ENCODE data around the gene TDRD12. TPM values are rescaled to one million over a fixed set of nuclear protein-coding genes. Genes with fewer than 3 reads are reported as not detected.
"Not testable (repeated sequence)": the region's sequence is repeated elsewhere in the genome, so short reads cannot be mapped to it uniquely, and the experiment has no call there.

Gene TDRD12
- total RNA-seq, 1 experiment from 2014 or later: 0.33 TPM

DNA sequence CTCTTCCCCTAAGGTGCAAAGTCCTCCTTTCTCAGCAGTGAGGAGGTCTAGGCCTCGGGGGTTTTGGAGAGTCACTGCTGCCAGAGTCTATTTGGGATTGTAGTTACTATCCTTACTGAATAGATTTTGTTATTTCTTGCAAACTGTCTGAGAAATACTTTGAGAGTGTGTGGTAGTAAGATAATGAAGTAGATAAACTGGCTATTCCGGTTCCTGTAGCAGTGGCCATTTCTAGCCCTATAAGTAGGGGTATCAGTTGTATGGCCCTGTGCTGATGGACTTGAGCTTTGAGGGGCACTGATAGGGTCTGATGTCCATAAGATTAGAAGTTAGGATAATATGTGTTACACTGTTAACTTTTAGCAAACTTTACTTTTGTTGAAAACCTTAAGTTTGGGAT, 25.3 kb upstream of the TDRD12 start:
- H2AFZ ChIP-seq; H3K27me3 ChIP-seq (ENCODE audit: insufficient read depth, low read depth); POLR2A ChIA-PET (ENCODE audit: unreplicated experiment); H3K9me3 ChIP-seq (ENCODE audit: insufficient read depth, low read depth); H3K36me3 ChIP-seq (ENCODE audit: low read depth); BruUV-seq (replicated peaks); CTCF ChIA-PET; H3K9me2 ChIP-seq (ENCODE audit: insufficient read depth): not testable (repeated sequence)
- H3K4me3 ChIP-seq: peak overlapping the region; percentile 85
- H3K27ac ChIP-seq: peak overlapping the region; percentile 68
- H3F3A ChIP-seq (ENCODE audit: insufficient read depth, low read depth): peaks cover 17% of the 10 kb centered on the region; the same call in 1 of the 2 replicates
- H4K20me1 ChIP-seq (ENCODE audit: insufficient read depth): peaks cover 21% of the 10 kb centered on the region
- H3K79me2 ChIP-seq (ENCODE audit: low read depth): peaks cover 68% of the 10 kb centered on the region
- peaks cover 35% of the 10 kb centered on the region for H3K4me1 ChIP-seq (replicated peaks; ENCODE audit: insufficient read depth)
- H3K4me2 ChIP-seq: peak overlapping the region; percentile 88
- peak in 1 of 2 experiments; percentile 68 for DNase-seq
- intact Hi-C loops (cut with micrococcal nuclease; ENCODE audit: unreplicated experiment): loop anchor here (5.0 to 10.0 kb wide), 2 partner anchors 278 to 480 kb away; partner anchors contain the start of genes CEP89 and FAAP24

DNA sequence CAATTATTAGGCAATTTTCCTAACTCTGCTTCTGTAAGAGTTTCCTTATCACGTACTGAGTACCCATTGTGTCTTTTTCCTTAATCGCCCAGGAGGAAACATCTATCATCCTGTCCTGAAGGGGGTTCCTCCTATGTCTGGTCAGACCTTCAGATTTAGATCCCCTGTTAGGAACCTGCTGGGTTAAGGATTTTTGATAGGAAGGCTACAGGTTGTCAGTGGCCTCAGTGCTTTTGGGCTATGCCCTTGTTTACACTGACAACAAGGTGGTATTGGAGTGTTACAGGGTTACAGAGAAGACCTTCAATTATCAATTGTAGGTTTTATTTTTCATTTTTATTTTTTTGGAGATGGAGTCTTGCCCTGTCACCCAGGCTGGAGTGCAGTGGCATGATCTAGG, 24.7 kb upstream of the TDRD12 start:
- H3K4me3 ChIP-seq: peak overlapping the region; percentile 85; the same call in 1 of the 2 replicates
- H2AFZ ChIP-seq; H3K27me3 ChIP-seq (ENCODE audit: insufficient read depth, low read depth); CTCF ChIA-PET; H3K9me2 ChIP-seq (ENCODE audit: insufficient read depth); BruUV-seq (replicated peaks); POLR2A ChIA-PET (ENCODE audit: unreplicated experiment); H3K27ac ChIP-seq; H3K9me3 ChIP-seq (ENCODE audit: insufficient read depth, low read depth); DNase-seq: not testable (repeated sequence)
- peaks cover 21% of the 10 kb centered on the region for H4K20me1 ChIP-seq (ENCODE audit: insufficient read depth)
- H3K36me3 ChIP-seq (ENCODE audit: low read depth): peaks cover 14% of the 10 kb centered on the region
- peaks cover 73% of the 10 kb centered on the region for H3K79me2 ChIP-seq (ENCODE audit: low read depth)
- H3K4me2 ChIP-seq: peak overlapping the region; percentile 88
- intact Hi-C loops (cut with micrococcal nuclease; ENCODE audit: unreplicated experiment): loop anchor here (5.0 to 10.0 kb wide), 2 partner anchors 277 to 480 kb away; partner anchors contain the start of genes CEP89 and FAAP24
- H3F3A ChIP-seq (ENCODE audit: insufficient read depth, low read depth): peaks cover 17% of the 10 kb centered on the region; the same call in 1 of the 2 replicates
- H3K4me1 ChIP-seq (replicated peaks; ENCODE audit: insufficient read depth): peaks cover 35% of the 10 kb centered on the region

DNA sequence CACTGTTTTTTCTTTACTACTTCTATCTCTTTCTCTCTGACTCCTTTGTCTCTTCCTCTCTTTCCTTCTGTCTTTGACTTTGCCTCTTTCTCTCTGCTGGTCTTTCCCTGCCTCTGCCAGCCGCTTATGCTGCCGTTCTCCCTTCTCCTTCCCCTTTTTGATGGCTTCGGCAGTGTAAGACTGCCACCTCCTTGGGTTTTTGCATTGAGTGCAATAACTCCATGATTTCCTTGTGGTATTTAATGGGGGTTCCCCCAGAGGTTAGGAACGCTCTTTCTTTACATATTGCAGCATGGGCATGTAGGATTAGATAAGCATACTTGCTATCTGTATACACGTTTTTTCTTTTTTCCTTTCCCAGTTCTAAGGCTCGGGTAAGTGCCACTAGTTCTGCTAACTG, 24.1 kb upstream of the TDRD12 start:
- CTCF ChIA-PET; H2AFZ ChIP-seq; H3K27ac ChIP-seq; POLR2A ChIA-PET (ENCODE audit: unreplicated experiment); H3K27me3 ChIP-seq (ENCODE audit: insufficient read depth, low read depth); BruUV-seq (replicated peaks); H3K9me2 ChIP-seq (ENCODE audit: insufficient read depth); H3K4me3 ChIP-seq; H3K4me2 ChIP-seq; H3K9me3 ChIP-seq (ENCODE audit: insufficient read depth, low read depth); DNase-seq: not testable (repeated sequence)
- intact Hi-C loops (cut with micrococcal nuclease; ENCODE audit: unreplicated experiment): loop anchor here (10.0 kb wide), 1 partner anchor 479 kb away; no protein-coding TSS in a partner anchor
- Histone ChIP-seq H3K36me3 (ENCODE audit: low read depth) (peaks cover 18% of the 10 kb centered on the region), H3F3A (ENCODE audit: insufficient read depth, low read depth) (peaks cover 21% of the 10 kb centered on the region; the same call in 1 of the 2 replicates), H3K79me2 (ENCODE audit: low read depth) (peaks cover 80% of the 10 kb centered on the region), H4K20me1 (ENCODE audit: insufficient read depth) (peaks cover 21% of the 10 kb centered on the region), H3K4me1 (replicated peaks; ENCODE audit: insufficient read depth) (peaks cover 31% of the 10 kb centered on the region)

DNA sequence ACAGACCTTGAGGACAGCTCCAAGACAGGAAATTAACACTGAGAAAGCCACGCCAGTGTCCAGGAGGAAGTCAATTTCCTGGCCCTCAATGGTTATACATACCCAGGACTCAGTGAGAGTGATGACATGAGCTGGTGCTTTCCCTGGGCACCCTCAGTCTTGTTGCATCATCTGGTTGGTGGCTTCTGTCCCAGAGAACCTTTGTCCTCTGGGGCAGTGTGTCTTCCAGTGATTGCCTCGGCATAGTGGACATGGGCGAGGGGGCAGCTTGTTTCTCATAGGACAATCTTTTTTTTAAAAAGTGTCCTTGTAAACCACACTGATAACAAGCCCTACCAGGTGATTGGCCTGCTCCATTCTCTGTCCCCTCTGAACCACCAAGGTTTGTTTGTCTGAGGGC, 22.8 kb upstream of the TDRD12 start:
- POLR2A ChIA-PET (ENCODE audit: unreplicated experiment); H3K9me2 ChIP-seq (ENCODE audit: insufficient read depth); H3K4me2 ChIP-seq; H2AFZ ChIP-seq; DNase-seq; H3K27me3 ChIP-seq (ENCODE audit: insufficient read depth, low read depth); H3K9me3 ChIP-seq (ENCODE audit: insufficient read depth, low read depth); H3K4me3 ChIP-seq; H3K27ac ChIP-seq; BruUV-seq (replicated peaks): not testable (repeated sequence)
- intact Hi-C loops (cut with micrococcal nuclease; ENCODE audit: unreplicated experiment): loop anchor here (10.0 kb wide), 1 partner anchor 478 kb away; no protein-coding TSS in a partner anchor
- Histone ChIP-seq H3K79me2 (ENCODE audit: low read depth) (peaks cover 93% of the 10 kb centered on the region), H3F3A (ENCODE audit: insufficient read depth, low read depth) (peaks cover 28% of the 10 kb centered on the region; the same call in 1 of the 2 replicates), H3K36me3 (ENCODE audit: low read depth) (peaks cover 23% of the 10 kb centered on the region), H3K4me1 (replicated peaks; ENCODE audit: insufficient read depth) (peaks cover 28% of the 10 kb centered on the region), H4K20me1 (ENCODE audit: insufficient read depth) (peaks cover 21% of the 10 kb centered on the region)
- CTCF ChIA-PET: interaction anchor here (0.6 kb wide), 1 partner anchor 276 kb away, joined by 3 read pairs; the partner anchor contains the start of gene FAAP24

DNA sequence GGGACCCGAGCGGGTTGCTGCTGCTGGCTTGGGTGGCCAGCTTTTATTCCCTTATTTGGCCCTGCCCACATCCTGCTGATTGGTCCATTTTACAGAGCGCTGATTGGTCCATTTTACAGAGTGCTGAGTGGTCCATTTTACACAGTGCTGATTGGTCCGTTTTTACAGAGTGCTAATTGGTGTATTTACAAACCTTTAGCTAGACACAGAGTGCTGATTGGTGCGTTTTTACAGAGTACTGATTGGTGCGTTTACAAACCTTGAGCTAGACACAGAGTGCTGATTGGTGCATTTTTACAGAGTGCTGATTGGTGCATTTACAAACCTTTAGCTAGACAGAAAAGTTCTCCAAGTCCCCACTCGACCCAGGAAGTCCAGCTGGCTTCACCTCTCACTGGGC, 19.4 kb upstream of the TDRD12 start:
- H3K4me3 ChIP-seq; H3K27ac ChIP-seq; H3K4me1 ChIP-seq (replicated peaks; ENCODE audit: insufficient read depth); H4K20me1 ChIP-seq (ENCODE audit: insufficient read depth); H3K27me3 ChIP-seq (ENCODE audit: insufficient read depth, low read depth); BruUV-seq (replicated peaks); DNase-seq; H3K4me2 ChIP-seq; intact Hi-C loops (cut with micrococcal nuclease; ENCODE audit: unreplicated experiment); H3K9me2 ChIP-seq (ENCODE audit: insufficient read depth); H2AFZ ChIP-seq; CTCF ChIA-PET: not testable (repeated sequence)
- Histone ChIP-seq H3F3A (ENCODE audit: insufficient read depth, low read depth) (peaks cover 11% of the 10 kb centered on the region; the same call in 1 of the 2 replicates), H3K36me3 (ENCODE audit: low read depth) (peaks cover 50% of the 10 kb centered on the region), H3K9me3 (ENCODE audit: insufficient read depth, low read depth) (peaks cover 19% of the 10 kb centered on the region; the same call in 1 of the 2 replicates), H3K79me2 (ENCODE audit: low read depth) (peaks cover 94% of the 10 kb centered on the region)
- POLR2A ChIA-PET (ENCODE audit: unreplicated experiment): interaction anchor here (1.1 kb wide), 1 partner anchor 8 kb away, joined by 8 read pairs; no protein-coding TSS in a partner anchor

Measured in PC-9 (cell line).